ENCODE results near the gene MRPS15.

The MRPS15 gene

DNA sequence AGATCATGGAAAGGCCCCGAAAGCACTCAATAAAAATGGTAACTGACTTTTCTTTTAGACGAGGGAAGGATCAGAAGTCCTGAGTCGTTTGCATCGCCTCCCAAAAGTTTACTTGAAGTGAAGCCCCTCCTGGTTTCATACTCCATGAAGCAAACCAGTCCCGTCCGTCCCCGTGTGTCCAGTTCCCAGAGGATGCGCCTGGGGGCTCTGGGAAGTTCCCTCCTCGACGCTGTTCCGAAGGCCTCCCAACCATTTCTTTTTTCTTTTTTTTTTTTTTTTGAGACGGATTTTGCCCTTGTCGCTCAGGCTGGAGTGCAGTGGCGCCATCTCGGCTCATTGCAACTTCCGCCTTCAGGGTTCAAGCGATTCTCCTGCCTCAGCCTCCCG lies 13.3 kb downstream of the MRPS15 start:
- in situ Hi-C loops (cut with HindIII; ENCODE audit: low sequenced_read_pairs), result no loop called here
- H3K4me3 ChIP-seq (ENCODE audit: low read depth, low read length), result peak overlapping the region; percentile 75
- TF ChIP-seq CTCF (IDR thresholded peaks at IDR 0.05; ENCODE audit: low read depth, low read length), result no peak
- DNase-seq (ENCODE audit: low read depth, low spot score), result no peak

- peak; percentile 96 for DNase-seq (ENCODE audit: low read depth, low spot score)
- no peak for TF ChIP-seq CTCF (IDR thresholded peaks at IDR 0.05; ENCODE audit: low read depth, low read length)
- peak within 1 kb of the TSS; percentile 75 for H3K4me3 ChIP-seq (ENCODE audit: low read depth, low read length)
- in situ Hi-C loops (cut with HindIII; ENCODE audit: low sequenced_read_pairs), result no loop called here
These were observed 13.8 kb downstream of the MRPS15 start, which contains the start of gene OSCP1 for GRCh38 chr1:36450270-36450918. Gene OSCP1 (minus strand): TSS chr1:36450451. CDS start chr1:36450369, 82 bp downstream.

- H3K4me3 ChIP-seq (ENCODE audit: low read depth, low read length), result no peak overlapping the region
- in situ Hi-C loops (cut with HindIII; ENCODE audit: low sequenced_read_pairs), result no loop called here
- TF ChIP-seq CTCF (IDR thresholded peaks at IDR 0.05; ENCODE audit: low read depth, low read length), result no peak
- DNase-seq (ENCODE audit: low read depth, low spot score), result no peak
These were observed 15.6 kb downstream of the MRPS15 start for GRCh38 chr1:36448530-36449056.

- DNase-seq (ENCODE audit: low read depth, low spot score), result no peak
- in situ Hi-C loops (cut with HindIII; ENCODE audit: low sequenced_read_pairs), result no loop called here
- no peak for TF ChIP-seq CTCF (IDR thresholded peaks at IDR 0.05; ENCODE audit: low read depth, low read length)
These were observed 16.7 kb downstream of the MRPS15 start for GRCh38 chr1:36447450-36447849.

GRCh38 chr1:36446746-36447145 lies 17.4 kb downstream of the MRPS15 start:
- no peak for DNase-seq (ENCODE audit: low read depth, low spot score)
- H3K4me3 ChIP-seq (ENCODE audit: low read depth, low read length), result no peak overlapping the region
- TF ChIP-seq CTCF (IDR thresholded peaks at IDR 0.05; ENCODE audit: low read depth, low read length), result no peak
- in situ Hi-C loops (cut with HindIII; ENCODE audit: low sequenced_read_pairs), result no loop called here

More at GRCh38 chr1:36447450-36447849, 16.7 kb downstream of the MRPS15 start:
- H3K4me3 ChIP-seq (ENCODE audit: low read depth, low read length), result no peak overlapping the region

DNA sequence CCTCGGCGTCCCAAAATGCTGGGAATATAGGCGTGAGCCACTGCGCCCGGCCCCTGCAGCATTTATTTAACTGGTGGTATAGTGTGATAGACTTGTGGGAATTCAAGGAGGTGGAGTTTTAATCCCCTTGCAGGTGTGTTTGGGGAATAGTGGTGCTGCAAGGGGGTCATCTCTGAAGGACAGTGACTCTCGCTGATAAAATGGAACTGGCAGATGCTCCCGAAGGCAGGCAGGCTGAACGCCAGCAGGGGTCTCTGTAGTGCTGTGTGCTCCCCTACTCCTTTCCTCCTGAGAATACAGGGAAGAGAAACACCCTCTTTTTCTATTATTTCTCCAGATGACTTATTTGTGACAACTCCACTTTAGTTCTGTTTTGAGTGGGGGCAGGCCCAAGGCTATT lies 17.9 kb downstream of the MRPS15 start:
- no peak for DNase-seq (ENCODE audit: low read depth, low spot score)
- in situ Hi-C loops (cut with HindIII; ENCODE audit: low sequenced_read_pairs), result no loop called here
- H3K4me3 ChIP-seq (ENCODE audit: low read depth, low read length), result no peak overlapping the region
- peak; percentile 42 for TF ChIP-seq CTCF (IDR thresholded peaks at IDR 0.05; ENCODE audit: low read depth, low read length)

All from astrocyte of the spinal cord (primary cell).